Astrocyte of the spinal cord (primary cell): Measurements from ENCODE around the gene SLC66A2.

Experiments used
- DNase-seq: peaks from one replicate; pipeline ENCODE4 v3.0.0; 2011; ENCODE audit warnings: low read depth, low spot score
- H3K4me3 ChIP-seq: 2 replicates; pipeline ENCODE4 v1.5.1; 2011; ENCODE audit warnings: low read depth, mild to moderate bottlenecking, low read length, moderate library complexity
- in situ Hi-C: cut with HindIII; loops from 2 replicates; pipeline ENCODE4 v1.10.0; 2017; ENCODE audit warnings: low sequenced_read_pairs
- TF ChIP-seq, protein P1 (sequence below): IDR thresholded peaks from 2 replicates; pipeline ENCODE4 v1.5.1; 2012; ENCODE audit warnings: low read depth, mild to moderate bottlenecking, low read length, inconsistent platforms

SLC66A2 gene

DNA sequence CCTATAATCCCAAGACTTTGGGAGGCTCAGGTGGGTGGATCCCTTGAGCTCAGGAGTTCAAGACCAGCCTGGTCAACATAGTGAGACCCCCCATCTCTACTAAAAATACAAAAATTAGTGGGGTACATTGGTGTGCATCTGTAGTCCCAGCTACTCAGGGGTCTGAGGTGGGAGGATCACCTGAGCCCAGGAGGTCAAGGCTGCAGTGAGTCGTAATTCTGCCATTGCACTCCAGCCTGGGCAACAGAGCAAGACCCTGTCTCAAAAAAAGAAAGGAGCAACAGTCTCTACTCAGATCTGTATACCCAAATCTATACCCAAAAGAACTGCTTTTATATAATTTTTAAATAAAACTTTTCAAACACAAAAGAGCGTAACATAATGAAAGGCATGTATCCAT, 7.5 kb upstream of the SLC66A2 start:
- H3K4me3 ChIP-seq, result no peak overlapping the region
- TF ChIP-seq, protein P1, sequence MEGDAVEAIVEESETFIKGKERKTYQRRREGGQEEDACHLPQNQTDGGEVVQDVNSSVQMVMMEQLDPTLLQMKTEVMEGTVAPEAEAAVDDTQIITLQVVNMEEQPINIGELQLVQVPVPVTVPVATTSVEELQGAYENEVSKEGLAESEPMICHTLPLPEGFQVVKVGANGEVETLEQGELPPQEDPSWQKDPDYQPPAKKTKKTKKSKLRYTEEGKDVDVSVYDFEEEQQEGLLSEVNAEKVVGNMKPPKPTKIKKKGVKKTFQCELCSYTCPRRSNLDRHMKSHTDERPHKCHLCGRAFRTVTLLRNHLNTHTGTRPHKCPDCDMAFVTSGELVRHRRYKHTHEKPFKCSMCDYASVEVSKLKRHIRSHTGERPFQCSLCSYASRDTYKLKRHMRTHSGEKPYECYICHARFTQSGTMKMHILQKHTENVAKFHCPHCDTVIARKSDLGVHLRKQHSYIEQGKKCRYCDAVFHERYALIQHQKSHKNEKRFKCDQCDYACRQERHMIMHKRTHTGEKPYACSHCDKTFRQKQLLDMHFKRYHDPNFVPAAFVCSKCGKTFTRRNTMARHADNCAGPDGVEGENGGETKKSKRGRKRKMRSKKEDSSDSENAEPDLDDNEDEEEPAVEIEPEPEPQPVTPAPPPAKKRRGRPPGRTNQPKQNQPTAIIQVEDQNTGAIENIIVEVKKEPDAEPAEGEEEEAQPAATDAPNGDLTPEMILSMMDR, result no peak
- DNase-seq, result no peak
- in situ Hi-C loops, result no loop called here

GRCh38 chr18:79956276-79956675, 4.8 kb upstream of the SLC66A2 start:
- TF ChIP-seq, protein P1, result no peak
- no peak for DNase-seq
- in situ Hi-C loops, result no loop called here
- H3K4me3 ChIP-seq, result no peak overlapping the region

DNA sequence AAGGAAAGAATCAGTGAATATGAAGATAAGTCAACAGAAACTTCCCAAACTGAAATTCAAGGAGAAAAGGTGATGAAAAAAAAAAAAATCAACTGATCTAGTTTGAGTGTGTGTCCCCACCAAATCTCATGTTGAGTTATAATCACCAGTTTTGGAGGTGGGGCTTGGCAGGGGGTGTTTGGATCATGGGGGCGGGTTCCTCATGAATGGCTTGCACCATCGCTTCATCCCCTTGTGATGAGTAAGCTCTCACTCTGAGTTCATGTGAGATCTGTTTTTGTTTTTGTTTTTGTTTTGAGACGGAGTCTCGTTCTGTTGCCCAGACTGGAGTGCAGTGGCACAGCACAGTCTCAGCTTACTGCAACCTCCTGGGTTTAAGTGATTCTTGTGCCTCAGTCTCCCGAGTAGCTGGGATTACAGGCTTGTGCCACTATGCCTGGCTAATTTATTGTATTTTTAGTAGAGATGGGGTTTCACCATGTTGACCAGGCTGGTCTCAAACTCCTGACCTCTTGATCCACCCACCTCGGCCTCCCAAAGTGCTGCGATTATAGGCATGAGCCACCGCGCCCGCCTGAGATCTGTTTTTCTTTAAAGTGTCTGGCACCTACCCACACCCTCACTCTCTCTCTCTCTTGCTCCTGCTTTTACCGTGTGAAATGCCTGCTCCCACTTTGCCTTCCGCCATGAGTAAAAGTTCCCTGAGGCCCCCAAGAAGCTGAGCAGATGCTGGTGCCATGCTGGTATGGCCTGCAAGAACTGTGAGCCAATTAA, 4.0 kb upstream of the SLC66A2 start:
- DNase-seq, result no peak
- no peak overlapping the region for H3K4me3 ChIP-seq
- in situ Hi-C loops, result no loop called here
- TF ChIP-seq, protein P1, result no peak

GRCh38 chr18:79954791-79955190, 3.3 kb upstream of the SLC66A2 start:
- in situ Hi-C loops, result no loop called here
- H3K4me3 ChIP-seq, result no peak overlapping the region
- TF ChIP-seq, protein P1, result no peak
- no peak for DNase-seq

DNA sequence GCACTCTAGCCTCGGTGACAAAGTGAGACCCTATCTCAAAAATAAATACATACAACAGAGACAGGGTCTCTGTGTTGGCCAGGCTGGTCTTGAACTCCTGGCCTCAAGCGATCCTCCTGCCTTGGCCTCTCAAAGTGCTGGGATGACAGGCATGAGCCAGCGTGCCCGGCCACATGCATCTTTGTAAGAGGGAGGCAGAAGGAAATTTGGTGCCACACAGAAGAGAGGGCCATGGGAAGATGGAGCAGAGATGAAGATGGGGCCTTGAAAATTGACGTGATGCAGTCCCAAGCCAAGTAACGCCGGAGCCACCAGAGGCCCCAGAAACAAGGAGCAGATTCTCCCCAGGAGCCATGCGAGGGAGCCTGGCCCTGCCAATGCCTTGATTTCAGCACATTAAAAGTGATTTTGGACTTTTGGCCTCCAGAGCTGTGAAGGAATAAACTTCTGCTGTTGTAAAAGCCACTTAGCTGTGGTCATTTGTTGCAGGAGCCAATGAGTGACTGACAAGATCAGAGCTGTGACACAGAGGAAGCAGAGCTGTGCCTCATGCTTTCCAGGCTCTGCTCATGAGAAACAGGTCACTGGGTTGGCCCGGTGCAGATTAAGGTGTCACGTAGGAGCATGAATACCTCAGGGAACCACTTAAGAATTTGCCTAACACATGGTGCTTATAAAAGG, 2.7 kb upstream of the SLC66A2 start:
- TF ChIP-seq, protein P1, result no peak
- no peak for DNase-seq
- in situ Hi-C loops, result no loop called here
- H3K4me3 ChIP-seq, result no peak overlapping the region

DNA sequence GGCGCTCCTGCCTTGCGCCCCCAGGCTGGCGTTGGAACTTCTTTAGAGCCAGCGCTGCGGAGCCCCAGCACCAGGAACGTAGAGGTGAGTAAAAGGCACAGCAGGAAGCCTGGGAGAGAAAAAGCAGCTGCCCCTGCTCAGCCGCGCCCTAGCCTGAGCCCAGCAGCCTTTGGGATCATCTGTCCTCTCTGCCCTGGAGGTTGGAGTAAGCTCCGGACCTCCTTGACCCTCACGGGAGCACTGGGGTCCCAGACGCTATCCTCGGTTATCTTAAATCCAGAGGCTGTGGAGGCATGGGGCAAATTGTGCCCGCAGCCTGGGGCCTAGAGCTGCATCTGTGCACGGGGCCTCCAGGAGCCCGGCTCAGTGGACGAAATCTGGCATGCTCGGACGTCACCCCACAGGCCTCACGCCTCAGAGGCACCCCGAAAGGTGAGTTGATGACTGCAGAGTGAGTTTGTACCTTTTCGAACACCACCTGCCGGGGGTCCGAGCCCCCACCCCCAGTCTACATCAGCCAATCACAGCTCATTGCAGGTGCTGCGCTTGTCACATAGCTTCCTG, 1.6 kb upstream of the SLC66A2 start:
- no peak for DNase-seq
- H3K4me3 ChIP-seq, result no peak overlapping the region
- in situ Hi-C loops, result no loop called here
- TF ChIP-seq, protein P1, result no peak
